IMR-90 (cell line): ENCODE results near the gene RAD51B. TPM values are rescaled to one million over a fixed set of nuclear protein-coding genes. Genes with fewer than 3 reads are reported as not detected.
A peak's percentile ranks its signal among the peaks of the same experiment; 100 is the strongest.

Experiments
- ATAC-seq: fragments of 200-7000 bp; cut with Tn5 transposase; 2 replicates; pipeline ENCODE4 v1.9.1; 2020; ENCODE audit warnings: low read depth, mild to moderate bottlenecking, moderate library complexity
- BruUV-seq: library from RNA; stranded (reverse); fragments of 400-500 nt; replicated peaks from 2 replicates; lab custom pipeline; 2021; lab: Mats Ljungman, UMichigan
- CTCF ChIA-PET: fragments of 300-600 bp; formaldehyde crosslinking; extraction: SDS; loops from one replicate; lab custom pipeline; 2021; ENCODE audit warnings: antibody characterized with exemption; lab: Yijun Ruan, JAX
- POLR2A ChIA-PET: fragments of 300-600 bp; sonication (Branson Sonifier 250); formaldehyde crosslinking; loops from one replicate; lab custom pipeline; 2022; ENCODE audit warnings: antibody characterized with exemption; ENCODE audit not compliant: unreplicated experiment; lab: Charles Lee
- DNase-seq: peaks from one replicate; pipeline ENCODE4 v3.0.0; 2013
- H2AFZ ChIP-seq: replicated peaks from 2 replicates; pipeline ENCODE3; 2013; ENCODE audit warnings: low read length, mild to moderate bottlenecking; ENCODE audit not compliant: poor library complexity
- H2AK5ac ChIP-seq: 2 replicates; pipeline ENCODE4 v1.6.1; 2013; ENCODE audit warnings: low read depth, low read length, inconsistent platforms
- H2AK9ac ChIP-seq: replicated peaks from 2 replicates; pipeline ENCODE3; 2013; ENCODE audit warnings: mild to moderate bottlenecking, low read depth, low read length, moderate library complexity; ENCODE audit not compliant: poor library complexity
- H2BK120ac ChIP-seq: 2 replicates; pipeline ENCODE4 v1.6.1; 2013; ENCODE audit warnings: low read depth, low read length, inconsistent platforms
- H2BK15ac ChIP-seq: 3 replicates; pipeline ENCODE4 v1.6.1; 2013; ENCODE audit warnings: low read depth, low read length, inconsistent platforms
- H2BK20ac ChIP-seq: 2 replicates; pipeline ENCODE4 v1.6.1; 2013; ENCODE audit warnings: low read depth, mild to moderate bottlenecking, inconsistent platforms, low read length, moderate library complexity
- H2BK5ac ChIP-seq: 2 replicates; pipeline ENCODE4 v1.6.1; 2013; ENCODE audit warnings: mild to moderate bottlenecking, low read depth, low read length, inconsistent platforms; ENCODE audit not compliant: poor library complexity, severe bottlenecking
- H3K14ac ChIP-seq: replicated peaks from 2 replicates; pipeline ENCODE4 v1.6.1; 2013; ENCODE audit warnings: low read depth, low read length, inconsistent platforms
- H3K18ac ChIP-seq: 2 replicates; pipeline ENCODE4 v1.6.1; 2013; ENCODE audit warnings: low read depth, low read length, control low read depth
- H3K23ac ChIP-seq: 2 replicates; pipeline ENCODE4 v1.6.1; 2013; ENCODE audit warnings: low read depth, low read length, inconsistent platforms
- H3K27ac ChIP-seq: 2 replicates; pipeline ENCODE4 v1.5.1; 2013; ENCODE audit warnings: mild to moderate bottlenecking, control low read depth, low read length; ENCODE audit not compliant: insufficient read depth
- H3K27me3 ChIP-seq: 2 replicates; pipeline ENCODE4 v1.6.1; 2013; ENCODE audit warnings: low read length; ENCODE audit not compliant: control insufficient read depth, insufficient read depth
- H3K36me3 ChIP-seq: 2 replicates; pipeline ENCODE4 v1.6.1; 2013; ENCODE audit warnings: low read length, mixed read lengths; ENCODE audit not compliant: control insufficient read depth, insufficient read depth
- H3K4ac ChIP-seq: 2 replicates; pipeline ENCODE4 v1.6.1; 2013; ENCODE audit warnings: low read depth, low read length, inconsistent platforms
- H3K4me1 ChIP-seq: 2 replicates; pipeline ENCODE4 v1.6.1; 2013; ENCODE audit warnings: low read length, mixed read lengths; ENCODE audit not compliant: control insufficient read depth, insufficient read depth
- H3K4me2 ChIP-seq: 2 replicates; pipeline ENCODE4 v1.6.1; 2013; ENCODE audit warnings: low read depth, mild to moderate bottlenecking, control low read depth, low read length, moderate library complexity
- H3K4me3 ChIP-seq: 2 replicates; pipeline ENCODE4 v1.5.1; 2013; ENCODE audit warnings: low read depth, mild to moderate bottlenecking, control low read depth, low read length, moderate library complexity; ENCODE audit not compliant: insufficient read depth
- H3K56ac ChIP-seq: 2 replicates; pipeline ENCODE4 v1.6.1; 2013; ENCODE audit warnings: low read length, inconsistent platforms; ENCODE audit not compliant: insufficient read depth; ENCODE audit errors: extremely low read depth
- H3K79me1 ChIP-seq, 2 experiments: 2 replicates each; pipeline ENCODE4 v1.6.1; 2013; ENCODE audit warnings: low read length in 2 of 2, inconsistent platforms in 1 of 2, low read depth in 1 of 2
- H3K9ac ChIP-seq: 2 replicates; pipeline ENCODE4 v1.6.1; 2013; ENCODE audit warnings: low read depth, low read length, control low read depth
- H3K9me1 ChIP-seq: 2 replicates; pipeline ENCODE4 v1.6.1; 2013; ENCODE audit warnings: low read length, inconsistent platforms; ENCODE audit not compliant: insufficient read depth
- H3K9me3 ChIP-seq: 2 replicates; pipeline ENCODE4 v1.6.1; 2013; ENCODE audit warnings: low read length; ENCODE audit not compliant: control insufficient read depth, insufficient read depth
- H4K20me1 ChIP-seq: 2 replicates; pipeline ENCODE4 v1.6.1; 2013; ENCODE audit warnings: low read length, inconsistent platforms; ENCODE audit not compliant: insufficient read depth
- H4K5ac ChIP-seq: 2 replicates; pipeline ENCODE4 v1.6.1; 2013; ENCODE audit warnings: mild to moderate bottlenecking, low read depth, low read length, control low read depth
- H4K8ac ChIP-seq, 2 experiments: 2 replicates each; pipeline ENCODE4 v1.6.1; 2013; ENCODE audit warnings: low read depth in 2 of 2, low read length in 2 of 2, control low read depth in 1 of 2, inconsistent platforms in 1 of 2
- H4K91ac ChIP-seq: 2 replicates; pipeline ENCODE4 v1.6.1; 2013; ENCODE audit warnings: low read depth, low read length, inconsistent platforms; ENCODE audit not compliant: insufficient read depth
- CEBPB ChIP-seq: IDR thresholded peaks from 2 replicates; pipeline ENCODE4 v1.6.1; 2012; ENCODE audit warnings: low read depth, low read length, improper control_type of control experiment
- CHD1 ChIP-seq: IDR thresholded peaks from 2 replicates; pipeline ENCODE4 v1.6.1; 2012; ENCODE audit warnings: low read depth, low read length, improper control_type of control experiment
- MAZ ChIP-seq: IDR thresholded peaks from 2 replicates; pipeline ENCODE4 v1.6.1; 2012; ENCODE audit warnings: low read depth, mild to moderate bottlenecking, low read length, improper control_type of control experiment, moderate library complexity, borderline replicate concordance
- MXI1 ChIP-seq: IDR thresholded peaks from 2 replicates; pipeline ENCODE4 v1.6.1; 2012; ENCODE audit warnings: low read depth, mild to moderate bottlenecking, low read length, moderate library complexity, borderline replicate concordance
- NFE2L2 ChIP-seq: fragments of 150-350 bp; IDR thresholded peaks from 2 replicates; pipeline ENCODE4 v1.6.1; 2016; ENCODE audit warnings: low read depth, mild to moderate bottlenecking, low read length
- RAD21 ChIP-seq: IDR thresholded peaks from 2 replicates; pipeline ENCODE4 v1.6.1; 2012; ENCODE audit warnings: low read length, improper control_type of control experiment
- SMC3 ChIP-seq: fragments of 150-350 bp; IDR thresholded peaks from 2 replicates; pipeline ENCODE4 v1.6.1; 2016; ENCODE audit warnings: low read depth, mild to moderate bottlenecking, antibody characterized with exemption, low read length, moderate library complexity
- WGBS, 2 experiments: methylation state at CpG; one replicate each; pipeline versions ENCODE4 v1.1.5 to v1.1.7; 2013; ENCODE audit warnings: missing lambda C conversion rate in 2 of 2; ENCODE audit not compliant: insufficient read length in 1 of 2; ENCODE audit errors: extremely low coverage in 2 of 2; 5-methylcytosine and 5-hydroxymethylcytosine counted together
- dilution Hi-C: fragments of 300-500 bp; cut with HindIII; formaldehyde crosslinking; loops from one replicate; pipeline ENCODE4 v1.14.3; 2018; ENCODE audit warnings: low sequenced_read_pairs; ENCODE audit not compliant: unreplicated experiment
- in situ Hi-C: fragments of 300-500 bp; cut with MboI; formaldehyde crosslinking; loops from 3 replicates; pipeline ENCODE4 v1.14.3; 2019; ENCODE audit warnings: low sequenced_read_pairs, inconsistent platforms, mixed read lengths
- intact Hi-C: fragments of 100-400 bp; cut with micrococcal nuclease; formaldehyde crosslinking; loops from 2 replicates; pipeline ENCODE4 v1.10.0; 2022
- polyA plus RNA-seq, 3 experiments: library from polyadenylated mRNA; depleted of rRNA; stranded (reverse); fragments of >200 nt; gene quantifications; 2 replicates each; pipeline ENCODE4 v1.2.3, GENCODE V29; 2012; ENCODE audit warnings: low replicate concordance in 1 of 3
- total RNA-seq: library from RNA; depleted of rRNA; stranded (reverse); fragments of >200 nt; gene quantifications from 2 replicates; pipeline ENCODE4 v1.2.3, GENCODE V29; 2012

Gene RAD51B
- total and polyA plus RNA-seq, 2 of the 4 experiments (the other 2 are of a cell fraction) = 5.1 to 18.8 TPM

- peaks cover 0 to 6% of the 10 kb centered on the region in 2 experiments; a peak in 1 of 4 replicates for H3K79me1 ChIP-seq
- H2BK5ac ChIP-seq = peak overlapping the region; percentile 95
- H3K4me2 ChIP-seq = peak overlapping the region; percentile 69; the same call in 1 of the 2 replicates
- in situ Hi-C loops (loop anchor here (5.0 kb wide), 1 partner anchor 85 kb away; no protein-coding TSS in a partner anchor), intact Hi-C loops (loop anchor here (5.0 kb wide), 3 partner anchors 85 to 290 kb away; no protein-coding TSS in a partner anchor), dilution Hi-C loops (no loop called here)
- no peak overlapping the region for H2AK9ac ChIP-seq
- no peaks in the 10 kb centered on the region for H3K9me3 ChIP-seq
- H3K4me1 ChIP-seq = peaks cover 15% of the 10 kb centered on the region
- H3K4me3 ChIP-seq = no peak overlapping the region
- no peaks in the 10 kb centered on the region for H4K20me1 ChIP-seq
- peak overlapping the region in 1 of 2 experiments; percentile 33; a peak in 1 of 4 replicates for H4K8ac ChIP-seq
- no peak overlapping the region for H2AFZ ChIP-seq
- peak overlapping the region; percentile 92; the same call in 1 of the 2 replicates for H3K18ac ChIP-seq
- H4K91ac ChIP-seq = no peak overlapping the region
- ChIA-PET POLR2A (interaction anchor here (0.6 kb wide), 1 partner anchor 31 kb away, joined by 3 read pairs; no protein-coding TSS in a partner anchor), CTCF (interaction anchor here (1.0 to 1.2 kb wide), 2 partner anchors 17 to 290 kb away, joined by 3 to 4 read pairs; no protein-coding TSS in a partner anchor)
- H3K23ac ChIP-seq = no peak overlapping the region
- H3K4ac ChIP-seq = peak overlapping the region; percentile 64; the same call in 1 of the 2 replicates
- no peak for TF ChIP-seq CHD1
- no peak for TF ChIP-seq SMC3
- no peak for TF ChIP-seq MXI1
- peak; percentile 27; the same call in 1 of the 2 replicates for TF ChIP-seq RAD21
- no peak for TF ChIP-seq NFE2L2
- TF ChIP-seq CEBPB = peak; percentile 42; the same call in 1 of the 2 replicates
- no peak for TF ChIP-seq MAZ
- WGBS, 2 experiments = no CpG with 5 or more reads among the region's 1 CpG
- peak overlapping the region; percentile 27; the same call in 1 of the 2 replicates for H2AK5ac ChIP-seq
- no peak overlapping the region for H2BK15ac ChIP-seq
- peak overlapping the region; percentile 80 for H2BK20ac ChIP-seq
- H3K9ac ChIP-seq = no peak overlapping the region
- peak overlapping the region; percentile 85 for H2BK120ac ChIP-seq
- DNase-seq (peak; percentile 62), ATAC-seq (peak; percentile 25)
- peak overlapping the region; percentile 68; the same call in 1 of the 2 replicates for H3K56ac ChIP-seq
- peak overlapping the region; percentile 76; the same call in 1 of the 2 replicates for H4K5ac ChIP-seq
- H3K14ac ChIP-seq = 0 out of 2 replicates have a peak overlapping the region, but pooled peaks have one; percentile 26
- no peaks in the 10 kb centered on the region for H3K36me3 ChIP-seq
- peak overlapping the region; percentile 37; the same call in 1 of the 2 replicates for H3K27ac ChIP-seq
- H3K27me3 ChIP-seq = no peaks in the 10 kb centered on the region
- no TSS peak for BruUV-seq
- H3K9me1 ChIP-seq = peaks cover 11% of the 10 kb centered on the region
Observed at GRCh38 chr14:68231898-68232297, 412.3 kb downstream of the RAD51B start.
